PFSK-1 (cell line): ENCODE measurements around the gene CCL13.

ENCODE experiments used
- POLR2AphosphoS5 ChIP-seq: IDR thresholded peaks from 2 replicates; pipeline ENCODE4 v1.6.1; 2012; ENCODE audit warnings: low read depth, mild to moderate bottlenecking, control low read depth, low read length, moderate library complexity
- TAF1 ChIP-seq: IDR thresholded peaks from 2 replicates; pipeline ENCODE4 v1.6.1; 2012; ENCODE audit warnings: low read length, control low read depth, borderline replicate concordance; ENCODE audit not compliant: insufficient read depth
- TF ChIP-seq, protein P1 (sequence below), 2 experiments: IDR thresholded peaks; 2 replicates each; pipeline versions ENCODE4 v1.6.1 to v1.8.0; 2011 to 2012; ENCODE audit warnings: low read depth in 2 of 2, low read length in 2 of 2, control low read depth in 1 of 2, inconsistent platforms in 1 of 2, mild to moderate bottlenecking in 1 of 2, moderate library complexity in 1 of 2; ENCODE audit not compliant: insufficient read depth in 1 of 2

DNA sequence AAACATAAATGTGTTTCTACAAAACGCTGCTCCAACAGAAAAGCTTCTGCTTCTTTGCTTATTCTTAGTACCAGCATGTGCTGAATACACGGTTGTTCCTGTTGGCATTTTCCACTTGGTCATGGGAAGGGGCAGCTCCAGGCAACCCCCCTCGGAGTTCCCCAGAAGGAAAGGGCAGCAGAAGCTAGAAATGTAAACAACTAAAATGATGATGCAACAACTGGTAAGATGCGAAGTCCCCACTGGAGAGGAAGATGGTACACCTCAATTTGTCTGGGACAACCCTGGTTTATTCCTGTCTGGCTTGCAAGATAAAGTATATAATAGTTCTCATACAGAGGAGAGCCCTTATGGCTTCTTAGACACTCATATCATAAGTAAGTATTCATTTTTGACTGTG is 9.2 kb upstream of the CCL13 start:
- TF ChIP-seq, protein P1, sequence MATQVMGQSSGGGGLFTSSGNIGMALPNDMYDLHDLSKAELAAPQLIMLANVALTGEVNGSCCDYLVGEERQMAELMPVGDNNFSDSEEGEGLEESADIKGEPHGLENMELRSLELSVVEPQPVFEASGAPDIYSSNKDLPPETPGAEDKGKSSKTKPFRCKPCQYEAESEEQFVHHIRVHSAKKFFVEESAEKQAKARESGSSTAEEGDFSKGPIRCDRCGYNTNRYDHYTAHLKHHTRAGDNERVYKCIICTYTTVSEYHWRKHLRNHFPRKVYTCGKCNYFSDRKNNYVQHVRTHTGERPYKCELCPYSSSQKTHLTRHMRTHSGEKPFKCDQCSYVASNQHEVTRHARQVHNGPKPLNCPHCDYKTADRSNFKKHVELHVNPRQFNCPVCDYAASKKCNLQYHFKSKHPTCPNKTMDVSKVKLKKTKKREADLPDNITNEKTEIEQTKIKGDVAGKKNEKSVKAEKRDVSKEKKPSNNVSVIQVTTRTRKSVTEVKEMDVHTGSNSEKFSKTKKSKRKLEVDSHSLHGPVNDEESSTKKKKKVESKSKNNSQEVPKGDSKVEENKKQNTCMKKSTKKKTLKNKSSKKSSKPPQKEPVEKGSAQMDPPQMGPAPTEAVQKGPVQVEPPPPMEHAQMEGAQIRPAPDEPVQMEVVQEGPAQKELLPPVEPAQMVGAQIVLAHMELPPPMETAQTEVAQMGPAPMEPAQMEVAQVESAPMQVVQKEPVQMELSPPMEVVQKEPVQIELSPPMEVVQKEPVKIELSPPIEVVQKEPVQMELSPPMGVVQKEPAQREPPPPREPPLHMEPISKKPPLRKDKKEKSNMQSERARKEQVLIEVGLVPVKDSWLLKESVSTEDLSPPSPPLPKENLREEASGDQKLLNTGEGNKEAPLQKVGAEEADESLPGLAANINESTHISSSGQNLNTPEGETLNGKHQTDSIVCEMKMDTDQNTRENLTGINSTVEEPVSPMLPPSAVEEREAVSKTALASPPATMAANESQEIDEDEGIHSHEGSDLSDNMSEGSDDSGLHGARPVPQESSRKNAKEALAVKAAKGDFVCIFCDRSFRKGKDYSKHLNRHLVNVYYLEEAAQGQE (IDR thresholded peaks at IDR 0.05; ENCODE audit: insufficient read depth in 1 of 2, low read depth in 2 of 2, low read length in 2 of 2) = no peak
- TF ChIP-seq TAF1 (no peak), POLR2AphosphoS5 (no peak)
